GM12878 (cell line): Measurements from ENCODE around the gene MAST1. TPM values are rescaled to one million over a fixed set of nuclear protein-coding genes. Genes with fewer than 3 reads are reported as not detected.
"Not testable (repeated sequence)": the region's sequence is repeated elsewhere in the genome, so short reads cannot be mapped to it uniquely, and the experiment has no call there.

ENCODE experiments used
- ATAC-seq: fragments of 200-7000 bp; cut with Tn5 transposase; 3 replicates; pipeline ENCODE4 v1.9.1; 2020; ENCODE audit warnings: mild to moderate bottlenecking, moderate library complexity
- BruUV-seq: library from RNA; stranded (reverse); fragments of 400-500 nt; replicated peaks from 2 replicates; lab custom pipeline; 2021; lab: Mats Ljungman, UMichigan
- CTCF ChIA-PET: fragments of 300-600 bp; sonication (Branson Sonifier 250); formaldehyde crosslinking; extraction: SDS; loops from one replicate; lab custom pipeline; 2021; ENCODE audit warnings: inconsistent platforms; lab: Yijun Ruan, JAX
- POLR2A ChIA-PET: fragments of 350-600 bp; formaldehyde crosslinking; extraction: SDS; loops from one replicate; lab custom pipeline; 2021; ENCODE audit warnings: inconsistent platforms; lab: Charles Lee
- RAD21 ChIA-PET: fragments of 300-600 bp; sonication (Branson Sonifier 250); formaldehyde crosslinking; loops from one replicate; lab custom pipeline; 2023; ENCODE audit warnings: antibody characterized with exemption; ENCODE audit not compliant: unreplicated experiment; lab: Charles Lee
- SMC1A ChIA-PET: fragments of 300-600 bp; sonication (Branson Sonifier 250); formaldehyde crosslinking; loops from one replicate; lab custom pipeline; 2023; ENCODE audit not compliant: unreplicated experiment, uncharacterized antibody; lab: Charles Lee
- DNase-seq: peaks from one replicate; pipeline ENCODE4 v3.0.0-alpha.2; 2011; ENCODE audit warnings: low read depth, low spot score
- FAIRE-seq: peaks from 3 replicates; lab custom pipeline; 2011; peaks lifted over from hg19 to GRCh38; lab: Jason Lieb, UNC
- H2AFZ ChIP-seq: 2 replicates; pipeline ENCODE4 v1.6.0; 2011; ENCODE audit warnings: low read depth, low read length, control low read depth; ENCODE audit not compliant: control insufficient read depth
- H3K27ac ChIP-seq: 2 replicates; pipeline ENCODE4 v1.5.1; 2011; ENCODE audit warnings: control low read depth; ENCODE audit not compliant: control insufficient read depth, insufficient read depth
- H3K27me3 ChIP-seq, 2 experiments: replicated peaks in 1 of 2; 2 replicates each; pipeline versions ENCODE4 v1.6.0 to v1.6.1; 2011; ENCODE audit warnings: low read length in 1 of 2; ENCODE audit not compliant: control insufficient read depth in 2 of 2, insufficient read depth in 2 of 2
- H3K36me3 ChIP-seq, 2 experiments: 2 replicates each; pipeline ENCODE4 v1.5.1; 2011; ENCODE audit warnings: low read length in 1 of 2; ENCODE audit not compliant: control insufficient read depth in 2 of 2, insufficient read depth in 2 of 2
- H3K4me1 ChIP-seq: 2 replicates; pipeline ENCODE4 v1.6.1; 2011; ENCODE audit warnings: mild to moderate bottlenecking, low read length, moderate library complexity, mixed read lengths; ENCODE audit not compliant: control insufficient read depth, insufficient read depth
- H3K4me2 ChIP-seq: 2 replicates; pipeline ENCODE4 v1.6.0; 2011; ENCODE audit warnings: control low read depth; ENCODE audit not compliant: control insufficient read depth, insufficient read depth
- H3K4me3 ChIP-seq: fragments of 200-600 bp; sonication (generic); 2 replicates; pipeline ENCODE4 v1.5.1; 2016
- H3K79me2 ChIP-seq: 2 replicates; pipeline ENCODE4 v1.6.0; 2011; ENCODE audit warnings: low read length; ENCODE audit not compliant: control insufficient read depth, insufficient read depth
- H3K9ac ChIP-seq: 2 replicates; pipeline ENCODE4 v1.8.0; 2011; ENCODE audit warnings: low read length, control low read depth, mixed read lengths; ENCODE audit not compliant: control insufficient read depth, insufficient read depth
- H3K9me3 ChIP-seq: replicated peaks from 3 replicates; pipeline ENCODE4 v1.5.1; 2011; ENCODE audit warnings: mild to moderate bottlenecking, low read length; ENCODE audit not compliant: control insufficient read depth, insufficient read depth
- H4K20me1 ChIP-seq: 2 replicates; pipeline ENCODE4 v1.6.0; 2011; ENCODE audit not compliant: control insufficient read depth, insufficient read depth
- ATF3 ChIP-seq: IDR thresholded peaks from 2 replicates; pipeline ENCODE4 v1.6.1; 2011; ENCODE audit warnings: low read depth, mild to moderate bottlenecking, low read length, moderate library complexity, borderline replicate concordance; ENCODE audit errors: extremely low read depth
- HCFC1 ChIP-seq: fragments of 150-350 bp; IDR thresholded peaks from 2 replicates; pipeline ENCODE4 v1.6.1; 2014; ENCODE audit warnings: low read length
- WGBS: methylation state at CpG from one replicate; pipeline ENCODE4 v1.1.6; 2016; ENCODE audit warnings: low lambda C conversion rate; ENCODE audit not compliant: insufficient replicate concordance, insufficient coverage; ENCODE audit errors: missing lambda C conversion rate; 5-methylcytosine and 5-hydroxymethylcytosine counted together
- in situ Hi-C: fragments of 300-500 bp; cut with MboI; formaldehyde crosslinking; loops from 9 replicates; pipeline ENCODE4 v1.14.3; 2018; ENCODE audit warnings: mixed read lengths
- intact Hi-C: fragments of 100-400 bp; cut with micrococcal nuclease; formaldehyde crosslinking; loops from one replicate; pipeline ENCODE4 v1.14.2; 2022; ENCODE audit not compliant: unreplicated experiment
- polyA plus RNA-seq, 11 experiments: library from polyadenylated mRNA; depleted of rRNA in 4 of 11; unstranded in 6 of 11; stranded (reverse) in 5 of 11; fragments of >200 nt; fragmentation: Nextera tagmentation in 4 of 11; fragmentation: Illumina TruSeq in 1 of 11; extraction: Ambion mirVana in 4 of 11; extraction: Trizol in 1 of 11; gene quantifications; 1 replicate in 1 of 11; 2 replicates in 10 of 11; pipeline versions ENCODE4 v1.2.1 to v1.2.3, GENCODE V29; 2011 to 2016; ENCODE audit warnings: inconsistent platforms in 2 of 11, missing spikeins in 2 of 11, low read depth in 1 of 11
- total RNA-seq, 4 experiments: library from RNA; depleted of rRNA in 3 of 4; stranded (reverse); fragments of >200 nt in 3 of 4; fragmentation: Illumina TruSeq in 1 of 4; extraction: Trizol in 1 of 4; gene quantifications; 2 replicates each; pipeline versions ENCODE4 v1.2.1 to v1.2.3, GENCODE V29; 2013 to 2021

The MAST1 gene
- total and polyA plus RNA-seq, 10 of the 15 experiments (the other 5 are each of a cell fraction or from before 2014, with no cell fraction given) = 0.08 to 0.79 (median 0.44) TPM; not detected in 1

- CTCF ChIA-PET = interaction anchor here (1.1 to 10.1 kb wide), 2 partner anchors 83 to 121 kb away, joined by 3 to 235 read pairs; no protein-coding TSS in a partner anchor
- POLR2A ChIA-PET = interaction anchor here (0.6 kb wide), 1 partner anchor 128 kb away, joined by 5 read pairs; no protein-coding TSS in a partner anchor
Observed at GRCh38 chr19:12843999-12844732, 5.9 kb downstream of the MAST1 start.

DNA sequence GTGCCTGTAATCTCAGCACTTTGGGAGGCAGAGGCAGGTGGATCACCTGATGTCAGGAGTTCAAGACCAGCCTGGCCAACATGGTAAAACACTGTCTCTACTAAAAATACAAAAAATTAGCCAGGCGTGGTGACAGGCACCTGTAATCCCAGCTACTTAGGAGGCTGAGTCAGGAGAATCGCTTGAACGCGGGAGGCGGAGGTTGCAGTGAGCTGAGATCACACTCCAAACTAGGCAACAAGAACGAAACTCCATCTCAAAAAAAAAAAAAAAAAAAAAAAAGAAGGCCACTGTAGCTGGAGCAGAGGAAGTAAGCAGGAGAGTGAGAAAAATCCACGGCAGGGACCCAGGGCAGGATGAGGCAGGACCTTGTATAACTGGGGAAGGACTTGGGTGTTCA lies 8.3 kb downstream of the MAST1 start:
- BruUV-seq = not testable (repeated sequence)

More at GRCh38 chr19:12843999-12844732, 5.9 kb downstream of the MAST1 start:
- Histone ChIP-seq H3K4me2 (no peak overlapping the region), H3K79me2 (no peaks in the 10 kb centered on the region), H3K9me3 (no peaks in the 10 kb centered on the region; the same call in 2 of the 3 replicates), H3K4me1 (peaks cover 3% of the 10 kb centered on the region), H2AFZ (no peak overlapping the region), H3K27me3 (peaks cover 0 to 7% of the 10 kb centered on the region in 2 experiments), H3K4me3 (no peak overlapping the region), H3K36me3 (no peaks in the 10 kb centered on the region), H3K9ac (no peak overlapping the region), H3K27ac (no peak overlapping the region), H4K20me1 (no peaks in the 10 kb centered on the region)
- in situ Hi-C loops (no loop called here), intact Hi-C loops (no loop called here)
- FAIRE-seq (no peak), ATAC-seq (no peak), DNase-seq (no peak)
- TF ChIP-seq ATF3 = no peak
- TF ChIP-seq HCFC1 = no peak
- SMC1A ChIA-PET = no interaction called here
- RAD21 ChIA-PET = no interaction called here
- WGBS = 12% methylated on average over 3 of the region's 3 CpGs
- no TSS peak for BruUV-seq

More for the DNA sequence above, 8.3 kb downstream of the MAST1 start:
- H3K27ac ChIP-seq, H3K79me2 ChIP-seq, H3K4me2 ChIP-seq, H2AFZ ChIP-seq, H3K9ac ChIP-seq, FAIRE-seq, ATAC-seq, H3K36me3 ChIP-seq, H3K4me3 ChIP-seq, H3K27me3 ChIP-seq, H3K4me1 ChIP-seq, H4K20me1 ChIP-seq, DNase-seq, H3K9me3 ChIP-seq: not testable (repeated sequence)
- in situ Hi-C loops (loop anchor here (5.0 kb wide), 1 partner anchor 79 kb away; no protein-coding TSS in a partner anchor), intact Hi-C loops (loop anchor here (1.0 kb wide), 2 partner anchors 80 to 86 kb away; no protein-coding TSS in a partner anchor)
- CTCF ChIA-PET = interaction anchor here (0.6 to 10.1 kb wide), 23 partner anchors 9 to 274 kb away, joined by 3 to 235 read pairs (median 7); partner anchors contain the start of genes CALR, DNASE2, FBXW9 and RNASEH2A
- SMC1A ChIA-PET = interaction anchor here (0.8 to 2.4 kb wide), 10 partner anchors 40 to 88 kb away, joined by 3 to 17 read pairs (median 3); partner anchors contain the start of genes JUNB and RNASEH2A
- POLR2A ChIA-PET = interaction anchor here (0.9 to 1.1 kb wide), 3 partner anchors 22 to 80 kb away, joined by 3 to 6 read pairs (median 4); no protein-coding TSS in a partner anchor
- 55% methylated on average over 7 of the region's 7 CpGs for WGBS
- RAD21 ChIA-PET = interaction anchor here (0.7 to 2.5 kb wide), 8 partner anchors 12 to 129 kb away, joined by 3 to 76 read pairs (median 4); partner anchors contain the start of gene RNASEH2A
